Spleen (tissue), 7 donors: ENCODE data around the gene FBXW5.

Experiments used
- POLR2A ChIP-seq, 3 donors: fragments of 450-650 bp; IDR thresholded peaks; one replicate each; pipeline ENCODE4 v1.5.1; 2017; ENCODE audit warnings: antibody characterized with exemption in 3 of 3, mild to moderate bottlenecking in 1 of 3
- POLR2AphosphoS5 ChIP-seq, 3 donors: sonication (generic); formaldehyde crosslinking; IDR thresholded peaks; one replicate each; pipeline ENCODE4 v1.5.1; 2017; ENCODE audit warnings: antibody characterized with exemption in 3 of 3
- TF ChIP-seq, protein P1 (sequence below), 11 experiments: fragments of 200-600 bp in 7 of 11; fragments of 450-650 bp in 4 of 11; sonication (generic) in 4 of 11; IDR thresholded peaks in 8 of 11; conservative IDR thresholded peaks in 3 of 11; 1 replicate in 7 of 11; 2 replicates in 4 of 11; pipeline versions ENCODE4 v1.4.0 to v1.8.0; 2016 to 2021; ENCODE audit warnings: antibody characterized with exemption in 11 of 11, inconsistent platforms in 4 of 11, mild to moderate bottlenecking in 1 of 11
- donor health status: DM: no; HTN: no; CAD: no; lungs with moderate emphysema.
- donor health status: DM: no; HTN: no; CAD: no.
- donor health status: DM: no; HTN: no; CAD: no.

DNA sequence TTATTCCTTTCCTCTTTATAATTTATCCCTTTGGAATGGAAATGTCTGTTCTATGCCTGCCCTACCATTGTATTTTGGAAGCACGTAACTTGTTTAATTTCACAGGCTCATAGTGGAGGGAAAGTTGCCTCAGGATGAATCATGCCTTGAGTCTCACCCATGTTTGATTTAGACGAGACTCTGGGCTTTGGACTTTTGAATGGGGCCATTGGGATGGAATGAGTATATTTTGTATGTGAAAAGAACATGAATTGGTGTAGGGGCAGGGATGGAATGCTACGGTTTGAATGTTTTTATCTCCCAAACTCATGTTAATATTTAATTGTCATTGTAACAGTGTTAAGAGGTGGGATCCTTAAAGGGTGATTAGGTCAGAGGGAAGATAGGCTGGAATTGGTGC is 10.3 kb downstream of the FBXW5 start:
- TF ChIP-seq POLR2A (IDR thresholded peaks at IDR 0.05), result no peak
- TF ChIP-seq, protein P1, sequence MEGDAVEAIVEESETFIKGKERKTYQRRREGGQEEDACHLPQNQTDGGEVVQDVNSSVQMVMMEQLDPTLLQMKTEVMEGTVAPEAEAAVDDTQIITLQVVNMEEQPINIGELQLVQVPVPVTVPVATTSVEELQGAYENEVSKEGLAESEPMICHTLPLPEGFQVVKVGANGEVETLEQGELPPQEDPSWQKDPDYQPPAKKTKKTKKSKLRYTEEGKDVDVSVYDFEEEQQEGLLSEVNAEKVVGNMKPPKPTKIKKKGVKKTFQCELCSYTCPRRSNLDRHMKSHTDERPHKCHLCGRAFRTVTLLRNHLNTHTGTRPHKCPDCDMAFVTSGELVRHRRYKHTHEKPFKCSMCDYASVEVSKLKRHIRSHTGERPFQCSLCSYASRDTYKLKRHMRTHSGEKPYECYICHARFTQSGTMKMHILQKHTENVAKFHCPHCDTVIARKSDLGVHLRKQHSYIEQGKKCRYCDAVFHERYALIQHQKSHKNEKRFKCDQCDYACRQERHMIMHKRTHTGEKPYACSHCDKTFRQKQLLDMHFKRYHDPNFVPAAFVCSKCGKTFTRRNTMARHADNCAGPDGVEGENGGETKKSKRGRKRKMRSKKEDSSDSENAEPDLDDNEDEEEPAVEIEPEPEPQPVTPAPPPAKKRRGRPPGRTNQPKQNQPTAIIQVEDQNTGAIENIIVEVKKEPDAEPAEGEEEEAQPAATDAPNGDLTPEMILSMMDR (IDR thresholded peaks at IDR 0.05 in 8 of 11, conservative IDR thresholded peaks at IDR 0.05 in 3 of 11), result no peak
- TF ChIP-seq POLR2AphosphoS5 (IDR thresholded peaks at IDR 0.05), result no peak
